AG04450 (cell line): ENCODE measurements around the gene LRRIQ1. TPM values are rescaled to one million over a fixed set of nuclear protein-coding genes. Genes with fewer than 3 reads are reported as not detected.

Experiments used
- CTCF ChIA-PET: fragments of 300-600, 350-600 bp; formaldehyde crosslinking; extraction: SDS; loops from one replicate; lab custom pipeline; 2022; ENCODE audit warnings: antibody characterized with exemption, inconsistent platforms; lab: Charles Lee
- POLR2A ChIA-PET: fragments of 350-600 bp; formaldehyde crosslinking; extraction: SDS; loops from one replicate; lab custom pipeline; 2021; ENCODE audit warnings: antibody characterized with exemption, inconsistent platforms; lab: Yijun Ruan, JAX
- DNase-seq: peaks from one replicate; pipeline ENCODE4 v3.0.0-alpha.2; 2011; ENCODE audit warnings: low read depth, low spot score
- H3K27ac ChIP-seq: one replicate; pipeline ENCODE4 v1.5.1; 2012; ENCODE audit warnings: low read depth, low read length, control low read depth
- H3K27me3 ChIP-seq: one replicate; pipeline ENCODE4 v1.6.0; 2012; ENCODE audit warnings: low read length; ENCODE audit not compliant: control insufficient read depth, insufficient read depth
- H3K4me3 ChIP-seq: 2 replicates; pipeline ENCODE4 v1.5.1; 2011; ENCODE audit warnings: mild to moderate bottlenecking, low read depth, low read length, control low read depth
- H3K9me3 ChIP-seq: 2 replicates; pipeline ENCODE4 v1.5.1; 2012; ENCODE audit warnings: low read length; ENCODE audit not compliant: control insufficient read depth, insufficient read depth
- CTCF ChIP-seq: IDR thresholded peaks from 2 replicates; pipeline ENCODE4 v1.5.1; 2011; ENCODE audit warnings: low read depth, low read length, control low read depth, inconsistent platforms
- polyA plus RNA-seq: library from polyadenylated mRNA; depleted of rRNA; stranded (reverse); fragments of >200 nt; gene quantifications from 2 replicates; pipeline ENCODE4 v1.2.3, GENCODE V29; 2011

The LRRIQ1 gene
- polyA plus RNA-seq, 1 experiment, result 0.58 TPM

GRCh38 chr12:85266356-85266755 is 230.2 kb downstream of the LRRIQ1 start:
- DNase-seq, result no peak
- no peak overlapping the region for H3K4me3 ChIP-seq
- no peaks in the 10 kb centered on the region for H3K27me3 ChIP-seq
- POLR2A ChIA-PET, result no interaction called here
- H3K9me3 ChIP-seq, result no peaks in the 10 kb centered on the region
- H3K27ac ChIP-seq, result no peak overlapping the region
- no peak for TF ChIP-seq CTCF
- CTCF ChIA-PET, result no interaction called here

- CTCF ChIA-PET, result interaction anchor here (0.6 kb wide), 1 partner anchor 196 kb away, joined by 3 read pairs; no protein-coding TSS in a partner anchor
- H3K27me3 ChIP-seq, result peaks cover 39% of the 10 kb centered on the region
Observed at GRCh38 chr12:85273381-85274314, 237.5 kb downstream of the LRRIQ1 start.

GRCh38 chr12:85274315-85274651 is 238.1 kb downstream of the LRRIQ1 start:
- Histone ChIP-seq H3K9me3 (peaks cover 12% of the 10 kb centered on the region), H3K27me3 (peaks cover 45% of the 10 kb centered on the region), H3K27ac (no peak overlapping the region), H3K4me3 (no peak overlapping the region)
- POLR2A ChIA-PET, result no interaction called here
- CTCF ChIA-PET, result no interaction called here
- TF ChIP-seq CTCF, result no peak
- DNase-seq, result no peak

More at GRCh38 chr12:85273381-85274314, 237.5 kb downstream of the LRRIQ1 start:
- DNase-seq, result no peak
- POLR2A ChIA-PET, result no interaction called here
- no peak overlapping the region for H3K27ac ChIP-seq
- TF ChIP-seq CTCF, result no peak
- peaks cover 7% of the 10 kb centered on the region for H3K9me3 ChIP-seq
- no peak overlapping the region for H3K4me3 ChIP-seq

DNA sequence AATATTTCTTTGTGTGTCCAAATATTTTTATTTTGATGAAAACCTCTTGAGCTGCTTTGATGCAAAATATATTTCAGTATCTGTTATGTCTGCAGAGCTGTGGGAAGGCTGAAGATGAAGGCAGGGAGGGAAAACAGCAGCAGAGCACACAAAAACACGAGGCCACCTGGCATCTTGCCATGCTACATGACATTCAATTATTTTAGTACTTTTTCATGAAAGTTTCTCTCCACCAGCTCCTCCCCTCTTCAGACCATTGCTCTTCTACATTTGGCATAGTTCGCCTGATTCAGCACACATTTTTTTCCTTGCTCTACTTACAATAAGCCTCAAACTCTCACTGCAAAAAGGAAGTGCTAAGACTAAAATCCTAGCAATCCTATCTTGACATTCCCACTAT is 239.2 kb downstream of the LRRIQ1 start:
- ChIA-PET POLR2A (no interaction called here), CTCF (no interaction called here)
- Histone ChIP-seq H3K4me3 (no peak overlapping the region), H3K27ac (no peak overlapping the region), H3K9me3 (peaks cover 16% of the 10 kb centered on the region), H3K27me3 (peaks cover 56% of the 10 kb centered on the region)
- no peak for DNase-seq
- no peak for TF ChIP-seq CTCF

DNA sequence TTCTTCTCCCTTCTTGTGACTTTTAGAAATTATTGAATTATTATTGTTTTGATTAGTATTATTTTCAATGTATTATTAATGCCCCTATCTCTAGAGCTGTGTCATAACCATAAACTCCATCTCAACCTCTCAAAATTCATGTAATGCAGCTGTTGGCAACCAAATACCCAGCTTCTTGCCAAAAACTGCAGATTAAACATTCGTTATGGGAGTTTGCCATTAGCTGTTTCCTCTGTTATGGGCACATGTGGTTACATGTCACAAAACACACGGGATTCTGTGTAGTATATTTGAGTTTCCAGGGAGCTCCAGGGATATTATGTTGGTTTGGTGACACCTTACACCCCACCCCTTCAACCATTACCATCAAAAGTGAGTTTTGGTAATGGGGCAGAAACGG is 241.0 kb downstream of the LRRIQ1 start:
- Histone ChIP-seq H3K27ac (no peak overlapping the region), H3K4me3 (no peak overlapping the region), H3K27me3 (peaks cover 72% of the 10 kb centered on the region), H3K9me3 (peaks cover 17% of the 10 kb centered on the region)
- no peak for DNase-seq
- POLR2A ChIA-PET, result no interaction called here
- CTCF ChIA-PET, result no interaction called here
- TF ChIP-seq CTCF, result no peak
